ENCODE measurements around the gene CPEB4.

Gene CPEB4

GRCh38 chr5:173891308-173892116 is 3.4 kb downstream of the CPEB4 start:
- peaks cover 3% of the 10 kb centered on the region; the same call in 1 of the 2 replicates for H3K36me3 ChIP-seq
- peak overlapping the region; percentile 27; the same call in 1 of the 2 replicates for H3K27ac ChIP-seq
- no peak for TF ChIP-seq CTCF (IDR thresholded peaks at IDR 0.05; ENCODE audit: low read depth, low read length)
- H3K27me3 ChIP-seq (ENCODE audit: insufficient read depth, low read depth, severe bottlenecking): no peaks in the 10 kb centered on the region
- no peak for DNase-seq
- peak overlapping the region; percentile 53 for H3K4me3 ChIP-seq (ENCODE audit: low read depth, low read length)
- H3K9me3 ChIP-seq (ENCODE audit: severe bottlenecking): no peaks in the 10 kb centered on the region

- no peak for TF ChIP-seq CTCF (IDR thresholded peaks at IDR 0.05; ENCODE audit: low read depth, low read length)
- H3K4me3 ChIP-seq (ENCODE audit: low read depth, low read length): no peak overlapping the region
- no peak for DNase-seq
- H3K9me3 ChIP-seq (ENCODE audit: severe bottlenecking): no peaks in the 10 kb centered on the region
- H3K36me3 ChIP-seq: peaks cover 3% of the 10 kb centered on the region; the same call in 1 of the 2 replicates
- H3K27ac ChIP-seq: no peak overlapping the region
- H3K27me3 ChIP-seq (ENCODE audit: insufficient read depth, low read depth, severe bottlenecking): no peaks in the 10 kb centered on the region
Measured at GRCh38 chr5:173893192-173893561, 5.0 kb downstream of the CPEB4 start.

- DNase-seq: no peak
- no peak overlapping the region for H3K4me3 ChIP-seq (ENCODE audit: low read depth, low read length)
Measured at GRCh38 chr5:173895401-173896165, 7.4 kb downstream of the CPEB4 start.

GRCh38 chr5:173896631-173897030 is 8.5 kb downstream of the CPEB4 start:
- H3K9me3 ChIP-seq (ENCODE audit: severe bottlenecking): no peaks in the 10 kb centered on the region
- no peak for DNase-seq
- H3K27ac ChIP-seq: no peak overlapping the region
- H3K4me3 ChIP-seq (ENCODE audit: low read depth, low read length): no peak overlapping the region
- no peak for TF ChIP-seq CTCF (IDR thresholded peaks at IDR 0.05; ENCODE audit: low read depth, low read length)
- H3K36me3 ChIP-seq: peaks cover 3% of the 10 kb centered on the region; the same call in 1 of the 2 replicates
- H3K27me3 ChIP-seq (ENCODE audit: insufficient read depth, low read depth, severe bottlenecking): no peaks in the 10 kb centered on the region

More at GRCh38 chr5:173895401-173896165, 7.4 kb downstream of the CPEB4 start:
- no peaks in the 10 kb centered on the region for H3K27me3 ChIP-seq (ENCODE audit: insufficient read depth, low read depth, severe bottlenecking)
- no peaks in the 10 kb centered on the region for H3K9me3 ChIP-seq (ENCODE audit: severe bottlenecking)
- H3K36me3 ChIP-seq: peaks cover 3% of the 10 kb centered on the region; the same call in 1 of the 2 replicates
- TF ChIP-seq CTCF (IDR thresholded peaks at IDR 0.05; ENCODE audit: low read depth, low read length): no peak
- no peak overlapping the region for H3K27ac ChIP-seq

- no peak overlapping the region for H3K27ac ChIP-seq
- DNase-seq: no peak
- no peaks in the 10 kb centered on the region for H3K36me3 ChIP-seq
- H3K27me3 ChIP-seq (ENCODE audit: insufficient read depth, low read depth, severe bottlenecking): no peaks in the 10 kb centered on the region
- H3K4me3 ChIP-seq (ENCODE audit: low read depth, low read length): no peak overlapping the region
- no peak for TF ChIP-seq CTCF (IDR thresholded peaks at IDR 0.05; ENCODE audit: low read depth, low read length)
- H3K9me3 ChIP-seq (ENCODE audit: severe bottlenecking): no peaks in the 10 kb centered on the region
Measured at GRCh38 chr5:173901705-173902104, 13.6 kb downstream of the CPEB4 start.

Measured in WERI-Rb-1 (cell line).